ENCODE measurements around the gene RFX1.

- no peak for TF ChIP-seq CTCF (IDR thresholded peaks at IDR 0.05; ENCODE audit: poor library complexity)
- TF ChIP-seq EZH2phosphoT487 (IDR thresholded peaks at IDR 0.05; ENCODE audit: low read depth, severe bottlenecking, unreplicated experiment): no peak
Measured at GRCh38 chr19:14055396-14055795, 49.3 kb upstream of the RFX1 start.

Measured in hepatocyte (in vitro differentiated cells).